GM21529 (cell line): Measurements from ENCODE around the gene CUX1.
"Not testable (repeated sequence)": the region's sequence is repeated elsewhere in the genome, so short reads cannot be mapped to it uniquely, and the experiment has no call there.

Experiments used
- ATAC-seq: cut with Tn5 transposase; IDR thresholded peaks from one replicate; pipeline ENCODE4 v1.9.1; 2021; ENCODE audit not compliant: unreplicated experiment

Gene CUX1

GRCh38 chr7:101913851-101914250, 96.4 kb downstream of the CUX1 start:
- ATAC-seq, result no peak

- no peak for ATAC-seq
Measured at GRCh38 chr7:101915000-101915399, 97.6 kb downstream of the CUX1 start.

GRCh38 chr7:101916041-101916800, 98.8 kb downstream of the CUX1 start:
- no peak for ATAC-seq

GRCh38 chr7:101916876-101917275, 99.5 kb downstream of the CUX1 start:
- ATAC-seq, result no peak

- no peak for ATAC-seq
Measured at GRCh38 chr7:101917566-101917965, 100.1 kb downstream of the CUX1 start.

- ATAC-seq, result no peak
Measured at GRCh38 chr7:101918426-101918825, 101.0 kb downstream of the CUX1 start.

GRCh38 chr7:101919363-101920115, 102.1 kb downstream of the CUX1 start:
- no peak for ATAC-seq

GRCh38 chr7:101921061-101921460, 103.6 kb downstream of the CUX1 start:
- no peak for ATAC-seq

GRCh38 chr7:101921546-101922489, 104.4 kb downstream of the CUX1 start:
- not testable (repeated sequence) for ATAC-seq

GRCh38 chr7:101922631-101923601, 105.5 kb downstream of the CUX1 start:
- no peak for ATAC-seq

GRCh38 chr7:101923602-101923985, 106.2 kb downstream of the CUX1 start:
- no peak for ATAC-seq

GRCh38 chr7:101924171-101924570, 106.7 kb downstream of the CUX1 start:
- no peak for ATAC-seq

GRCh38 chr7:101926265-101926664, 108.8 kb downstream of the CUX1 start:
- ATAC-seq, result no peak

GRCh38 chr7:101927389-101927788, 110.0 kb downstream of the CUX1 start:
- ATAC-seq, result no peak

- no peak for ATAC-seq
Measured at GRCh38 chr7:101927802-101928201, 110.4 kb downstream of the CUX1 start.

GRCh38 chr7:101929256-101929655, 111.8 kb downstream of the CUX1 start:
- no peak for ATAC-seq

- ATAC-seq, result not testable (repeated sequence)
Measured at GRCh38 chr7:101929911-101930310, 112.5 kb downstream of the CUX1 start.

- ATAC-seq, result no peak
Measured at GRCh38 chr7:101932083-101932482, 114.7 kb downstream of the CUX1 start.

GRCh38 chr7:101933028-101933427, 115.6 kb downstream of the CUX1 start:
- ATAC-seq, result no peak

- peak; percentile 74 for ATAC-seq
Measured at GRCh38 chr7:101933688-101934121, 116.3 kb downstream of the CUX1 start.
